Measurements from ENCODE around the gene FHIP1B. TPM values are rescaled to one million over a fixed set of nuclear protein-coding genes. Genes with fewer than 3 reads are reported as not detected.
A peak's percentile ranks its signal among the peaks of the same experiment; 100 is the strongest.

Gene FHIP1B
- total RNA-seq, 1 donor: 15.1 TPM

- no peak for DNase-seq (ENCODE audit: low read depth)
- TF ChIP-seq, protein P1, sequence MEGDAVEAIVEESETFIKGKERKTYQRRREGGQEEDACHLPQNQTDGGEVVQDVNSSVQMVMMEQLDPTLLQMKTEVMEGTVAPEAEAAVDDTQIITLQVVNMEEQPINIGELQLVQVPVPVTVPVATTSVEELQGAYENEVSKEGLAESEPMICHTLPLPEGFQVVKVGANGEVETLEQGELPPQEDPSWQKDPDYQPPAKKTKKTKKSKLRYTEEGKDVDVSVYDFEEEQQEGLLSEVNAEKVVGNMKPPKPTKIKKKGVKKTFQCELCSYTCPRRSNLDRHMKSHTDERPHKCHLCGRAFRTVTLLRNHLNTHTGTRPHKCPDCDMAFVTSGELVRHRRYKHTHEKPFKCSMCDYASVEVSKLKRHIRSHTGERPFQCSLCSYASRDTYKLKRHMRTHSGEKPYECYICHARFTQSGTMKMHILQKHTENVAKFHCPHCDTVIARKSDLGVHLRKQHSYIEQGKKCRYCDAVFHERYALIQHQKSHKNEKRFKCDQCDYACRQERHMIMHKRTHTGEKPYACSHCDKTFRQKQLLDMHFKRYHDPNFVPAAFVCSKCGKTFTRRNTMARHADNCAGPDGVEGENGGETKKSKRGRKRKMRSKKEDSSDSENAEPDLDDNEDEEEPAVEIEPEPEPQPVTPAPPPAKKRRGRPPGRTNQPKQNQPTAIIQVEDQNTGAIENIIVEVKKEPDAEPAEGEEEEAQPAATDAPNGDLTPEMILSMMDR (IDR thresholded peaks at IDR 0.05; ENCODE audit: insufficient read depth, low read depth, low read length): no peak
- no peak overlapping the region for H3K4me3 ChIP-seq (ENCODE audit: low read depth, low read length)
Observed at GRCh38 chr11:6228520-6228919, 5.9 kb downstream of the FHIP1B start.

- DNase-seq (ENCODE audit: low read depth): no peak
- no peak overlapping the region for H3K4me3 ChIP-seq (ENCODE audit: low read depth, low read length)
- TF ChIP-seq, protein P1 (IDR thresholded peaks at IDR 0.05; ENCODE audit: insufficient read depth, low read depth, low read length): no peak
Observed at GRCh38 chr11:6225896-6226295, 8.5 kb downstream of the FHIP1B start.

DNA sequence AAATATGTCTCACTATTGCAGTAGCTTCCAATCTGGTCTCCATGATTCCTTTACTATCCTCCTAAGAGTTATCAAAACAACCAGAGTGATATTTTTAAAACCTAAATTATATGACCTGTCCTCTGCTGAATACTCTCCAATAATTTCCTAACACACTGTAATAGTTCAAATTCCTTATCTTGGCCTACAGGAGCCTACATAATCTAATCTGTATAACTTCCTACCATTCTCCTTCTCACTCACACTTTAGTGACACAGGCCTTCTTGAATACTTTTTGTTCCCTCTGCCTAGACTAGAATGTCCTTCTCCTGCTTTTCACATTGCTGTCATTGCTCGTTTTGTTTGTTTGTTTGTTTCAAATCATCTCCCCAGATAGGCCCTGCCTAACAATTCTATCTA lies 9.4 kb downstream of the FHIP1B start:
- TF ChIP-seq, protein P1 (IDR thresholded peaks at IDR 0.05; ENCODE audit: insufficient read depth, low read depth, low read length): no peak
- no peak for DNase-seq (ENCODE audit: low read depth)
- H3K4me3 ChIP-seq (ENCODE audit: low read depth, low read length): no peak overlapping the region

DNA sequence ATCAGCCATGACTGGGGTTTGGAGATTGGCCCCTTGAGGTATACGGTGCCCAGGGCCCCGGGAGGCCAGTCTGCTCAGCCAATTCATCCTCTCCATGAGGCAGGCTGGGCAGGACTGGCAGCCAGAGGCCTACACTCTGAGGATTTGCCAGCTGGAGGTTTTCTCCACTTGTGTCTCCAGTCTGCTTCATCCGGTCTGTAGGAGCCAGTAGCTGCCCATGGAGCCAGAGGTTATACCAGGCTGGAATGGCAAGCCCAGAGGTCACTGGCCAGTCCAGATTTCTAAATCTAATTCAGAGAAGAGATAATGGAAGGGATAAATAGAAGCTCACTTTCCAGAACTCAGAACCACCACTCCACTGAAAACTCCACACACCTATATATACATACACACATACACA lies 10.0 kb downstream of the FHIP1B start:
- TF ChIP-seq, protein P1 (IDR thresholded peaks at IDR 0.05; ENCODE audit: insufficient read depth, low read depth, low read length): no peak
- no peak overlapping the region for H3K4me3 ChIP-seq (ENCODE audit: low read depth, low read length)
- DNase-seq (ENCODE audit: low read depth): no peak

DNA sequence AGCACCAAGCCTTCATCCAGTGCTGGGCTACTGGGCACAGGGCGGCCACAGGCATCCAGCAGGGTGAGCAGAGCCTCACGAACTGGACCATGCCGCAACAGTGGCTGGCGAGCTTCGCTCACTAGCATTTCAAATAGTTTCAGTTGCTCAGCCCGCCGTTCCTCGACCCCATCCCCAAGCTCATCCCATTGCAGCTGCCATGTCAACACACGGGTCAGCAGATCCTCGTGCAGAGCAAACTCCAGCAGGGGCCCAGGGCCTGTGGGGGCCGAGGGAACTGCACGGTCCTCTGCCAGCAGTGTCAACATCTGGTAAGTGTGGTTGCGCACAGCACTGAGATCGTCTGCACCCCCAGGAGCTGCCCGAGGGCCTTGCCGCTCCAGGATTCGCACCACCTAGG lies 10.6 kb downstream of the FHIP1B start:
- no peak overlapping the region for H3K4me3 ChIP-seq (ENCODE audit: low read depth, low read length)
- TF ChIP-seq, protein P1 (IDR thresholded peaks at IDR 0.05; ENCODE audit: insufficient read depth, low read depth, low read length): no peak
- no peak for DNase-seq (ENCODE audit: low read depth)

GRCh38 chr11:6219359-6219758 lies 15.1 kb downstream of the FHIP1B start:
- peak; percentile 85 for DNase-seq (ENCODE audit: low read depth)
- H3K4me3 ChIP-seq (ENCODE audit: low read depth, low read length): no peak overlapping the region
- TF ChIP-seq, protein P1 (IDR thresholded peaks at IDR 0.05; ENCODE audit: insufficient read depth, low read depth, low read length): no peak

DNA sequence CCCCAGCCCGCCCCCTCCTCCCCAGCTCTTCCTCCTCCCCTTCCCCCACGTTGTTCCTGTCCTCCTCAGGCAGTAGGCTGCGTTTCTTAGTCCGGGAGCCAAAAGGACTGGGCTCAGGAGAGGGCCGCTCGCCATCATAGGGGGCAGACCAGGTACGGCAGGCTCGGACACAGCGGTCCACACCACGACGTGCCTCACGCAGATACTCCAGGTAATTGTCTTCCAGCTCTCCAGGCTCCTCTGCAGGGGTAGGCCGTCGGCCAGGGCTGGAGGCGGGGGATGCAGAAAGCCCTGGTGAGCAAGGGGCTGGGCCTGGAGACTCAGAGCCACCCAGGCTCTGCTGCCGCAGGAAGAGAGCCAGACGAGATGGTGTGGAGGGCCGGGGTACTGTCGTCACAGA lies 16.7 kb downstream of the FHIP1B start:
- TF ChIP-seq, protein P1 (IDR thresholded peaks at IDR 0.05; ENCODE audit: insufficient read depth, low read depth, low read length): no peak
- DNase-seq (ENCODE audit: low read depth): no peak
- no peak overlapping the region for H3K4me3 ChIP-seq (ENCODE audit: low read depth, low read length)
